Uterus (tissue), 4 donors: ENCODE results near the gene MLXIPL. TPM values are rescaled to one million over a fixed set of nuclear protein-coding genes. Genes with fewer than 3 reads are reported as not detected.
"Not testable (repeated sequence)": the region's sequence is repeated elsewhere in the genome, so short reads cannot be mapped to it uniquely, and the experiment has no call there.

Experiments used
- DNase-seq, 2 donors: peaks; one replicate each; pipeline ENCODE4 v3.0.0-alpha.2; 2019 to 2020
- H3K27ac ChIP-seq, 2 donors: fragments of 200-600 bp; sonication (generic); 1 replicate in 1 of 2; 2 replicates in 1 of 2; pipeline ENCODE4 v1.5.1; 2016 to 2018
- H3K27me3 ChIP-seq, 2 donors: fragments of 200-600 bp; sonication (generic); one replicate each; pipeline ENCODE4 v1.5.1; 2018 to 2019; ENCODE audit warnings: control low read depth in 1 of 2
- H3K36me3 ChIP-seq, 2 donors: fragments of 200-600 bp; sonication (generic); one replicate each; pipeline ENCODE4 v1.5.1; 2019; ENCODE audit warnings: control low read depth in 1 of 2
- H3K4me1 ChIP-seq, 2 donors: fragments of 200-600 bp; sonication (generic); one replicate each; pipeline ENCODE4 v1.5.1; 2018 to 2019; ENCODE audit warnings: control low read depth in 1 of 2
- H3K4me3 ChIP-seq, 2 donors: fragments of 200-600 bp; sonication (generic); 1 replicate in 1 of 2; 2 replicates in 1 of 2; pipeline ENCODE4 v1.5.1; 2018 to 2019; ENCODE audit warnings: mild to moderate bottlenecking in 1 of 2
- H3K9me3 ChIP-seq, 2 donors: fragments of 200-600 bp; sonication (generic); one replicate each; pipeline ENCODE4 v1.5.1; 2019; ENCODE audit warnings: control low read depth in 1 of 2
- CTCF ChIP-seq, 4 experiments: fragments of 200-600 bp in 2 of 4; fragments of 450-650 bp in 2 of 4; sonication (generic) in 2 of 4; IDR thresholded peaks; one replicate each; pipeline ENCODE4 v1.5.1; 2016 to 2019; ENCODE audit warnings: antibody characterized with exemption in 4 of 4, mild to moderate bottlenecking in 2 of 4, moderate library complexity in 1 of 4
- POLR2A ChIP-seq, 2 donors: fragments of 450-650 bp; IDR thresholded peaks; one replicate each; pipeline ENCODE4 v1.6.1; 2016; ENCODE audit warnings: antibody characterized with exemption in 2 of 2, mild to moderate bottlenecking in 1 of 2, moderate library complexity in 1 of 2
- intact Hi-C: fragments of 100-400 bp; cut with DNase I; formaldehyde crosslinking; loops from one replicate; pipeline ENCODE4 v1.15.1; 2023; ENCODE audit warnings: low total_unique reads
- total RNA-seq, 4 donors: library from RNA; depleted of rRNA in 3 of 4; stranded (reverse); fragments of >200 nt in 3 of 4; gene quantifications; one replicate each; pipeline versions ENCODE4 v1.1.0 to v1.2.4, GENCODE V29; 2014 to 2023
- donor health status: DM: yes; HTN: yes; CAD: no.

MLXIPL gene
- total RNA-seq, 4 donors from 2014 or later, result 1.7 to 1.9 TPM; not detected in 2

- Histone ChIP-seq H3K9me3 (no peaks in the 10 kb centered on the region), H3K27ac (no peak overlapping the region), H3K4me3 (no peak overlapping the region), H3K4me1 (no peaks in the 10 kb centered on the region), H3K27me3 (no peaks in the 10 kb centered on the region), H3K36me3 (no peaks in the 10 kb centered on the region)
- intact Hi-C loops, result no loop called here
- DNase-seq, result no peak
- no peak for TF ChIP-seq POLR2A (IDR thresholded peaks at IDR 0.05)
- TF ChIP-seq CTCF (IDR thresholded peaks at IDR 0.05), result no peak
Observed at GRCh38 chr7:73659983-73660382, 35.7 kb upstream of the MLXIPL start.

- H3K9me3 ChIP-seq, intact Hi-C loops, DNase-seq, H3K4me1 ChIP-seq, H3K4me3 ChIP-seq, H3K36me3 ChIP-seq, H3K27me3 ChIP-seq, H3K27ac ChIP-seq: not testable (repeated sequence)
Observed at GRCh38 chr7:73655309-73655708, 31.0 kb upstream of the MLXIPL start.

- Histone ChIP-seq H3K4me3 (no peak overlapping the region), H3K9me3 (no peaks in the 10 kb centered on the region), H3K27ac (no peak overlapping the region), H3K36me3 (no peaks in the 10 kb centered on the region), H3K27me3 (no peaks in the 10 kb centered on the region), H3K4me1 (peaks cover 0 to 5% of the 10 kb centered on the region in 2 donors)
- intact Hi-C loops, result no loop called here
- no peak for TF ChIP-seq POLR2A (IDR thresholded peaks at IDR 0.05)
- TF ChIP-seq CTCF (IDR thresholded peaks at IDR 0.05), result no peak
- no peak for DNase-seq
Observed at GRCh38 chr7:73652541-73652949, 28.2 kb upstream of the MLXIPL start.

- H3K36me3 ChIP-seq, result no peaks in the 10 kb centered on the region
Observed at GRCh38 chr7:73650524-73650923, 26.2 kb upstream of the MLXIPL start.

GRCh38 chr7:73649576-73649975, 25.3 kb upstream of the MLXIPL start:
- intact Hi-C loops, result no loop called here
- Histone ChIP-seq H3K9me3 (no peaks in the 10 kb centered on the region), H3K36me3 (no peaks in the 10 kb centered on the region), H3K27me3 (peaks cover 3 to 5% of the 10 kb centered on the region in 2 donors), H3K27ac (no peak overlapping the region), H3K4me1 (peaks cover 0 to 5% of the 10 kb centered on the region in 2 donors), H3K4me3 (no peak overlapping the region)
- TF ChIP-seq CTCF (IDR thresholded peaks at IDR 0.05), result no peak
- TF ChIP-seq POLR2A (IDR thresholded peaks at IDR 0.05), result no peak
- no peak for DNase-seq

More at GRCh38 chr7:73650524-73650923, 26.2 kb upstream of the MLXIPL start:
- Histone ChIP-seq H3K27ac (no peak overlapping the region), H3K4me3 (no peak overlapping the region), H3K9me3 (no peaks in the 10 kb centered on the region), H3K4me1 (peaks cover 0 to 5% of the 10 kb centered on the region in 2 donors), H3K27me3 (peaks cover 3 to 5% of the 10 kb centered on the region in 2 donors)
- intact Hi-C loops, result no loop called here
- no peak for DNase-seq
- no peak for TF ChIP-seq CTCF (IDR thresholded peaks at IDR 0.05)
- TF ChIP-seq POLR2A (IDR thresholded peaks at IDR 0.05), result no peak
